SK-N-SH (cell line): ENCODE measurements around the gene C22orf15. TPM values are rescaled to one million over a fixed set of nuclear protein-coding genes. Genes with fewer than 3 reads are reported as not detected.

Experiments
- CTCF ChIA-PET: fragments of 300-600, 350-600 bp; formaldehyde crosslinking; extraction: SDS; loops from one replicate; lab custom pipeline; 2021; lab: Yijun Ruan, JAX
- POLR2A ChIA-PET: fragments of 350-600 bp; sonication (Branson Sonifier 250); formaldehyde crosslinking; extraction: SDS; loops from one replicate; lab custom pipeline; 2020; ENCODE audit warnings: antibody characterized with exemption, inconsistent platforms; lab: Yijun Ruan, JAX
- DNase-seq: peaks from one replicate; pipeline ENCODE4 v3.0.0; 2012
- H2AFZ ChIP-seq: fragments of 200-600 bp; sonication (generic); 2 replicates; pipeline ENCODE4 v1.8.1; 2016; ENCODE audit warnings: antibody characterized with exemption, mild to moderate bottlenecking, low read depth
- H3F3A ChIP-seq: fragments of 200-600 bp; sonication (generic); replicated peaks from 2 replicates; pipeline ENCODE3; 2016; ENCODE audit warnings: antibody characterized with exemption, mild to moderate bottlenecking; ENCODE audit not compliant: insufficient read depth
- H3K27ac ChIP-seq, 2 experiments: fragments of 200-500 bp in 1 of 2; fragments of 200-600 bp in 1 of 2; sonication (Bioruptor generic) in 1 of 2; sonication (generic), shearing (Covaris generic) in 1 of 2; 2 replicates each; pipeline versions ENCODE4 v1.5.1 to v1.6.1; 2014 to 2016; ENCODE audit warnings: low read depth in 2 of 2, inconsistent platforms in 1 of 2, low read length in 1 of 2, mild to moderate bottlenecking in 1 of 2, mixed read lengths in 1 of 2
- H3K27me3 ChIP-seq: fragments of 200-600 bp; sonication (generic), shearing (Covaris generic); 2 replicates; pipeline ENCODE4 v1.6.1; 2016; ENCODE audit warnings: mixed run types; ENCODE audit not compliant: insufficient read depth
- H3K36me3 ChIP-seq, 2 experiments: fragments of 200-500 bp in 1 of 2; fragments of 200-600 bp in 1 of 2; sonication (Bioruptor generic) in 1 of 2; sonication (generic) in 1 of 2; replicated peaks in 1 of 2; 2 replicates each; pipeline versions ENCODE3 to v1.5.1; 2014 to 2016; ENCODE audit warnings: low read length in 1 of 2, mild to moderate bottlenecking in 1 of 2; ENCODE audit not compliant: insufficient read depth in 2 of 2, control insufficient read depth in 1 of 2
- H3K4me1 ChIP-seq, 2 experiments: fragments of 200-500 bp in 1 of 2; fragments of 200-600 bp in 1 of 2; sonication (Bioruptor generic) in 1 of 2; sonication (generic), shearing (Covaris generic) in 1 of 2; 2 replicates each; pipeline versions ENCODE4 v1.5.1 to v1.6.1; 2014 to 2016; ENCODE audit warnings: low read depth in 1 of 2, low read length in 1 of 2, mixed run types in 1 of 2; ENCODE audit not compliant: insufficient read depth in 2 of 2, control insufficient read depth in 1 of 2
- H3K4me2 ChIP-seq: fragments of 200-600 bp; sonication (generic), shearing (Covaris generic); 2 replicates; pipeline ENCODE4 v1.6.1; 2017; ENCODE audit warnings: mixed run types
- H3K4me3 ChIP-seq, 2 experiments: fragments of 200-500 bp in 1 of 2; fragments of 200-600 bp in 1 of 2; sonication (Bioruptor generic) in 1 of 2; sonication (generic), shearing (Covaris generic) in 1 of 2; 2 replicates each; pipeline versions ENCODE4 v1.5.1 to v1.8.1; 2014 to 2016; ENCODE audit warnings: low read depth in 2 of 2, inconsistent platforms in 1 of 2, low read length in 1 of 2, mild to moderate bottlenecking in 1 of 2, mixed read lengths in 1 of 2, moderate library complexity in 1 of 2
- H3K79me2 ChIP-seq: fragments of 200-600 bp; sonication (generic); 2 replicates; pipeline ENCODE4 v1.8.1; 2017; ENCODE audit warnings: mild to moderate bottlenecking; ENCODE audit not compliant: insufficient read depth
- H3K9ac ChIP-seq: fragments of 200-600 bp; sonication (generic); 2 replicates; pipeline ENCODE4 v1.6.1; 2017; ENCODE audit warnings: mixed run types
- H3K9me2 ChIP-seq: fragments of 200-600 bp; sonication (generic); 2 replicates; pipeline ENCODE4 v1.6.1; 2017; ENCODE audit warnings: mixed run types
- H3K9me3 ChIP-seq: fragments of 200-600 bp; sonication (generic); 2 replicates; pipeline ENCODE4 v1.6.1; 2017; ENCODE audit warnings: mixed run types, mild to moderate bottlenecking, moderate library complexity
- H4K20me1 ChIP-seq: fragments of 200-600 bp; sonication (generic); 2 replicates; pipeline ENCODE4 v1.6.1; 2017; ENCODE audit warnings: mild to moderate bottlenecking, mixed run types; ENCODE audit not compliant: insufficient read depth
- FOXJ3 ChIP-seq: sonication (generic); formaldehyde crosslinking; IDR thresholded peaks from 2 replicates; pipeline ENCODE4 v1.5.1; 2020; ENCODE audit warnings: mild to moderate bottlenecking, missing genetic modification reagents
- MEF2A ChIP-seq: IDR thresholded peaks from 2 replicates; pipeline ENCODE4 v1.4.0; 2012; ENCODE audit warnings: low read depth, borderline replicate concordance
- TAF1 ChIP-seq: IDR thresholded peaks from 2 replicates; pipeline ENCODE4 v1.6.1; 2012; ENCODE audit warnings: low read depth, mild to moderate bottlenecking, low read length, moderate library complexity, borderline replicate concordance
- TCF12 ChIP-seq: IDR thresholded peaks from 2 replicates; pipeline ENCODE4 v1.4.0; 2012
- WGBS: methylation state at CpG from one replicate; pipeline ENCODE4 v1.1.6; 2017; ENCODE audit warnings: low lambda C conversion rate; 5-methylcytosine and 5-hydroxymethylcytosine counted together
- polyA plus RNA-seq, 3 experiments: library from polyadenylated mRNA; depleted of rRNA; stranded (reverse); fragments of >200 nt; gene quantifications; 2 replicates each; pipeline ENCODE4 v1.2.3, GENCODE V29; 2012
- TF ChIP-seq, protein P1 (sequence below): IDR thresholded peaks from 2 replicates; pipeline ENCODE4 v1.4.0; 2012; ENCODE audit warnings: low read depth, borderline replicate concordance

The C22orf15 gene
- polyA plus RNA-seq, 1 of the 3 experiments (the other 2 are of a cell fraction), result 1.6 TPM

DNA sequence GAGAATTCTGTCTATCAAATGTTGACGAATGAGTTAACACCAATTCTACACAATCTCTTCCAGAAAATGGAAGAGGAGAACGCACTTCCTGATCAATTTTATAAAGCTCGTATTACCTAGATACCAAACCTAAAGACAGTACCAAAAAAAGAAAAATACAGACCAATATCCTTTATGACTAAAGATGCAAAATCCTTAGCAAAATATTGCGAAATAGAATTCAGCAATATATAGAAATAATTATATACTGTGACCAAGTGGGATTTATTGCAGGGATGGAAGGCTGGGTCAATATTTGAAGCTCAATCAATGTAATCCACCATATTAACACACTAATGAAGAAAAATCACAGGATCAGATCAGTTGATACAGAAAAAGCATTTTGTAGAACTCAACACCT is 49.6 kb downstream of the C22orf15 start:
- H3K4me2 ChIP-seq, result no peak overlapping the region
- H3K27me3 ChIP-seq, result no peaks in the 10 kb centered on the region
- peaks cover 0 to 8% of the 10 kb centered on the region in 2 experiments; a peak in 1 of 4 replicates for H3K4me1 ChIP-seq
- no peaks in the 10 kb centered on the region for H3K9me2 ChIP-seq
- no peaks in the 10 kb centered on the region for H3K9me3 ChIP-seq
- TF ChIP-seq FOXJ3 (CRISPR knock-in tag) (no peak), TCF12 (no peak), TAF1 (no peak), MEF2A (no peak)
- TF ChIP-seq, protein P1, sequence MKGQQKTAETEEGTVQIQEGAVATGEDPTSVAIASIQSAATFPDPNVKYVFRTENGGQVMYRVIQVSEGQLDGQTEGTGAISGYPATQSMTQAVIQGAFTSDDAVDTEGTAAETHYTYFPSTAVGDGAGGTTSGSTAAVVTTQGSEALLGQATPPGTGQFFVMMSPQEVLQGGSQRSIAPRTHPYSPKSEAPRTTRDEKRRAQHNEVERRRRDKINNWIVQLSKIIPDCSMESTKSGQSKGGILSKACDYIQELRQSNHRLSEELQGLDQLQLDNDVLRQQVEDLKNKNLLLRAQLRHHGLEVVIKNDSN, result no peak
- no peaks in the 10 kb centered on the region for H4K20me1 ChIP-seq
- DNase-seq, result no peak
- H3K9ac ChIP-seq, result no peak overlapping the region
- POLR2A ChIA-PET, result no interaction called here
- H3F3A ChIP-seq, result peaks cover 7% of the 10 kb centered on the region
- H2AFZ ChIP-seq, result no peak overlapping the region
- no peaks in the 10 kb centered on the region for H3K79me2 ChIP-seq
- CTCF ChIA-PET, result interaction anchor here (1.0 to 2.7 kb wide), 2 partner anchors 23 to 37 kb away, joined by 4 to 14 read pairs; no protein-coding TSS in a partner anchor
- H3K36me3 ChIP-seq, result peaks cover 31 to 54% of the 10 kb centered on the region in 2 experiments
- H3K4me3 ChIP-seq, result no peak overlapping the region
- no peak overlapping the region for H3K27ac ChIP-seq
- WGBS, result 97% methylated on average over 4 of the region's 4 CpGs

Other genes with a start within 250 kb of the C22orf15 start
- not detected in 2 replicates for gene IGLL1, start 182.7 kb upstream of the C22orf15 start, polyA plus RNA-seq (2012; rRNA removed)
- gene DRICH1, start 130.7 kb upstream of the C22orf15 start, polyA plus RNA-seq (2012; rRNA removed), result 0.21 and 0.41 TPM in 2 replicates
- gene RGL4, start 72.0 kb upstream of the C22orf15 start, polyA plus RNA-seq (2012; rRNA removed), result not detected in 2 replicates
- gene ZNF70, start 11.9 kb upstream of the C22orf15 start, polyA plus RNA-seq (2012; rRNA removed), result 0.77 and 0.80 TPM in 2 replicates
- gene VPREB3, start 8.6 kb upstream of the C22orf15 start, polyA plus RNA-seq (2012; rRNA removed), result 0.54 TPM in 1 of 2 replicates, not detected in the other
- 27.7 and 70.1 TPM in 2 replicates for gene CHCHD10, start 5.0 kb downstream of the C22orf15 start, polyA plus RNA-seq (2012; rRNA removed)
- 50.8 and 64.4 TPM in 2 replicates for gene MMP11, start 9.9 kb downstream of the C22orf15 start, polyA plus RNA-seq (2012; rRNA removed)
- 182 and 215 TPM in 2 replicates for gene SMARCB1, start 24.0 kb downstream of the C22orf15 start, polyA plus RNA-seq (2012; rRNA removed)
- not detected in 2 replicates for gene DERL3, start 76.0 kb downstream of the C22orf15 start, polyA plus RNA-seq (2012; rRNA removed)
- gene SLC2A11, start 94.9 kb downstream of the C22orf15 start, polyA plus RNA-seq (2012; rRNA removed), result 21.8 and 27.1 TPM in 2 replicates
- 496 and 565 TPM in 2 replicates for gene MIF, start 131.4 kb downstream of the C22orf15 start, polyA plus RNA-seq (2012; rRNA removed)
- 32.2 and 32.8 TPM in 2 replicates for gene GSTT2B, start 198.2 kb downstream of the C22orf15 start, polyA plus RNA-seq (2012; rRNA removed)
- gene DDTL, start 203.9 kb downstream of the C22orf15 start, polyA plus RNA-seq (2012; rRNA removed), result 1.6 and 2.0 TPM in 2 replicates
- gene DDT, start 211.5 kb downstream of the C22orf15 start, polyA plus RNA-seq (2012; rRNA removed), result 181 and 198 TPM in 2 replicates
- 3.7 and 6.3 TPM in 2 replicates for gene GSTT2, start 217.1 kb downstream of the C22orf15 start, polyA plus RNA-seq (2012; rRNA removed)
- not detected in 2 replicates for gene GSTT4, start 242.5 kb downstream of the C22orf15 start, polyA plus RNA-seq (2012; rRNA removed)
- gene CABIN1, start 248.3 kb downstream of the C22orf15 start, polyA plus RNA-seq (2012; rRNA removed), result 6.1 and 7.3 TPM in 2 replicates